HepG2 (cell line): ENCODE results near the gene VGLL4. TPM values are rescaled to one million over a fixed set of nuclear protein-coding genes. Genes with fewer than 3 reads are reported as not detected.

Experiments
- ATAC-seq: fragments of 200-7000 bp; cut with Tn5 transposase; 3 replicates; pipeline ENCODE4 v1.9.1; 2020; ENCODE audit warnings: mild to moderate bottlenecking, moderate library complexity
- BruUV-seq: library from RNA; stranded (reverse); fragments of 400-500 nt; replicated peaks from 2 replicates; lab custom pipeline; 2021; lab: Mats Ljungman, UMichigan
- CTCF ChIA-PET: fragments of 300-600 bp; formaldehyde crosslinking; extraction: SDS; loops from one replicate; lab custom pipeline; 2021; ENCODE audit warnings: low total read pairs, inconsistent platforms, low intra/inter-chr PET ratio; lab: Yijun Ruan, JAX
- POLR2A ChIA-PET: fragments of 350-600 bp; sonication (Branson Sonifier 250); formaldehyde crosslinking; loops from one replicate; lab custom pipeline; 2020; ENCODE audit warnings: antibody characterized with exemption, inconsistent platforms; lab: Yijun Ruan, JAX
- DNase-seq: peaks from one replicate; pipeline ENCODE4 v3.0.0-alpha.2; 2015; ENCODE audit warnings: low spot score
- FAIRE-seq: peaks from 3 replicates; lab custom pipeline; 2011; peaks lifted over from hg19 to GRCh38; lab: Jason Lieb, UNC
- H2AFZ ChIP-seq: one replicate; pipeline ENCODE4 v1.6.1; 2011; ENCODE audit warnings: low read length, inconsistent platforms
- H3K27ac ChIP-seq: fragments of 300-600 bp; 3 replicates; pipeline ENCODE4 v1.8.0; 2011; ENCODE audit warnings: mixed run types, mild to moderate bottlenecking, mixed read lengths, low read length, inconsistent platforms; ENCODE audit not compliant: insufficient read depth; ENCODE audit errors: extremely low read length
- H3K27me3 ChIP-seq, 2 experiments: fragments of 200-600 bp in 1 of 2; 2 replicates in 1 of 2; 3 replicates in 1 of 2; pipeline versions ENCODE4 v1.6.0 to v1.8.0; 2011; ENCODE audit warnings: low read length in 2 of 2, mild to moderate bottlenecking in 2 of 2, moderate library complexity in 2 of 2, inconsistent platforms in 1 of 2; ENCODE audit not compliant: insufficient read depth in 2 of 2, control insufficient read depth in 1 of 2
- H3K36me3 ChIP-seq, 2 experiments: fragments of 200-600 bp in 1 of 2; replicated peaks in 1 of 2; 2 replicates in 1 of 2; 3 replicates in 1 of 2; pipeline versions ENCODE4 v1.5.1 to v1.8.0; 2011; ENCODE audit warnings: low read length in 2 of 2, inconsistent platforms in 1 of 2; ENCODE audit not compliant: insufficient read depth in 2 of 2, control insufficient read depth in 1 of 2
- H3K4me1 ChIP-seq: 2 replicates; pipeline ENCODE4 v1.5.1; 2012; ENCODE audit warnings: low read length, inconsistent platforms; ENCODE audit not compliant: insufficient read depth
- H3K4me2 ChIP-seq: 2 replicates; pipeline ENCODE4 v1.6.0; 2011; ENCODE audit warnings: low read depth, low read length, inconsistent platforms
- H3K4me3 ChIP-seq, 3 experiments: fragments of 200-600 bp in 1 of 3; sonication (generic), shearing (Covaris generic) in 1 of 3; replicated peaks in 1 of 3; 2 replicates each; pipeline ENCODE4 v1.5.1; 2011 to 2016; ENCODE audit warnings: low read length in 3 of 3, inconsistent platforms in 2 of 3, low read depth in 2 of 3, mild to moderate bottlenecking in 2 of 3, control low read depth in 1 of 3, mixed read lengths in 1 of 3; ENCODE audit not compliant: insufficient read depth in 1 of 3
- H3K79me2 ChIP-seq: one replicate; pipeline ENCODE4 v1.6.1; 2011; ENCODE audit warnings: low read length, inconsistent platforms; ENCODE audit not compliant: insufficient read depth
- H3K9ac ChIP-seq: 2 replicates; pipeline ENCODE4 v1.6.0; 2011; ENCODE audit warnings: mild to moderate bottlenecking, low read depth, low read length, inconsistent platforms; ENCODE audit not compliant: insufficient read depth
- H3K9me3 ChIP-seq: 2 replicates; pipeline ENCODE4 v1.5.1; 2012; ENCODE audit warnings: mild to moderate bottlenecking, low read length
- H4K20me1 ChIP-seq: 2 replicates; pipeline ENCODE4 v1.6.0; 2011; ENCODE audit warnings: inconsistent platforms, mild to moderate bottlenecking, low read length, moderate library complexity; ENCODE audit not compliant: insufficient read depth
- HMG20B ChIP-seq: conservative IDR thresholded peaks from 2 replicates; pipeline ENCODE4 v1.6.1; 2016; ENCODE audit warnings: missing genetic modification reagents, missing compliant biosample characterization
- IRF9 ChIP-seq: sonication (generic); formaldehyde crosslinking; IDR thresholded peaks from 2 replicates; pipeline ENCODE4 v1.8.0; 2022; ENCODE audit warnings: missing genetic modification reagents, mild to moderate bottlenecking, borderline replicate concordance
- MBNL3 ChIP-seq: fragments of 250-450 bp; sonication (Bioruptor Pico); conservative IDR thresholded peaks from 2 replicates; pipeline ENCODE4 v1.8.0; 2022; ENCODE audit warnings: mild to moderate bottlenecking, inconsistent platforms
- MXD4 ChIP-seq: IDR thresholded peaks from 2 replicates; pipeline ENCODE4 v1.6.1; 2016; ENCODE audit warnings: mild to moderate bottlenecking, missing biosample characterization, missing genetic modification reagents
- RBAK ChIP-seq: sonication (generic); formaldehyde crosslinking; IDR thresholded peaks from 2 replicates; pipeline ENCODE4 v1.5.1; 2020; ENCODE audit warnings: mild to moderate bottlenecking, missing genetic modification reagents
- SP5 ChIP-seq: IDR thresholded peaks from 2 replicates; pipeline ENCODE4 v1.6.1; 2016; ENCODE audit warnings: low read depth, borderline replicate concordance
- ZNF276 ChIP-seq: sonication (generic); formaldehyde crosslinking; IDR thresholded peaks from 2 replicates; pipeline ENCODE4 v1.4.0; 2020; ENCODE audit warnings: mild to moderate bottlenecking, low read depth, missing genetic modification reagents
- ZNF292 ChIP-seq: sonication (generic); formaldehyde crosslinking; IDR thresholded peaks from 2 replicates; pipeline ENCODE4 v1.8.1; 2022; ENCODE audit warnings: mild to moderate bottlenecking, low read depth, missing genetic modification reagents, borderline replicate concordance
- ZNF75D ChIP-seq: sonication (generic); formaldehyde crosslinking; IDR thresholded peaks from 2 replicates; pipeline ENCODE4 v1.8.1; 2023; ENCODE audit warnings: missing genetic modification reagents, mild to moderate bottlenecking, borderline replicate concordance
- ZSCAN29 ChIP-seq: sonication (generic); formaldehyde crosslinking; conservative IDR thresholded peaks from 2 replicates; pipeline ENCODE4 v1.4.0; 2020; ENCODE audit warnings: mild to moderate bottlenecking, missing genetic modification reagents
- WGBS: methylation state at CpG from one replicate; pipeline ENCODE4 v1.1.6; 2017; ENCODE audit warnings: low lambda C conversion rate; 5-methylcytosine and 5-hydroxymethylcytosine counted together
- in situ Hi-C: cut with HindIII; loops from 2 replicates; pipeline ENCODE4 v1.10.0; 2017; ENCODE audit warnings: low pct_unique_long_range_greater_than_20kb; ENCODE audit not compliant: extremely low pct_ligation_motif_present
- intact Hi-C: fragments of 100-400 bp; cut with micrococcal nuclease; formaldehyde crosslinking; loops from one replicate; pipeline ENCODE4 v1.10.0; 2022; ENCODE audit not compliant: unreplicated experiment
- polyA plus RNA-seq, 8 experiments: library from polyadenylated mRNA; depleted of rRNA in 3 of 8; stranded (reverse) in 7 of 8; unstranded in 1 of 8; fragments of >200 nt; fragmentation: Illumina TruSeq in 4 of 8; extraction: Trizol in 4 of 8; gene quantifications; 2 replicates each; pipeline versions ENCODE4 v1.2.1 to v1.2.3, GENCODE V29; 2011 to 2016; ENCODE audit warnings: low read depth in 4 of 8, missing spikeins in 1 of 8, mixed read lengths in 1 of 8; ENCODE audit not compliant: insufficient read depth in 1 of 8
- total RNA-seq, 5 experiments: library from RNA; depleted of rRNA; stranded (reverse); fragments of >200 nt; fragmentation: Illumina TruSeq; extraction: Trizol; gene quantifications; 2 replicates each; pipeline ENCODE4 v1.2.3, GENCODE V29; 2016; ENCODE audit warnings: low read depth in 1 of 5
- TF ChIP-seq, protein P1 (sequence below): sonication (generic); formaldehyde crosslinking; IDR thresholded peaks from 2 replicates; pipeline ENCODE4 v1.4.0; 2020; ENCODE audit warnings: mild to moderate bottlenecking, missing genetic modification reagents
- TF ChIP-seq, protein P2 (sequence below): sonication (generic); formaldehyde crosslinking; IDR thresholded peaks from 2 replicates; pipeline ENCODE4 v1.5.1; 2020; ENCODE audit warnings: missing genetic modification reagents, mild to moderate bottlenecking, borderline replicate concordance

The VGLL4 gene
- total and polyA plus RNA-seq, 2 of the 13 experiments (the other 11 are each of a cell fraction or from before 2014, with no cell fraction given) = 23.2 to 39.0 TPM

GRCh38 chr3:11539218-11539617, 104.5 kb downstream of the VGLL4 start:
- POLR2A ChIA-PET = no interaction called here
- intact Hi-C loops = no loop called here

DNA sequence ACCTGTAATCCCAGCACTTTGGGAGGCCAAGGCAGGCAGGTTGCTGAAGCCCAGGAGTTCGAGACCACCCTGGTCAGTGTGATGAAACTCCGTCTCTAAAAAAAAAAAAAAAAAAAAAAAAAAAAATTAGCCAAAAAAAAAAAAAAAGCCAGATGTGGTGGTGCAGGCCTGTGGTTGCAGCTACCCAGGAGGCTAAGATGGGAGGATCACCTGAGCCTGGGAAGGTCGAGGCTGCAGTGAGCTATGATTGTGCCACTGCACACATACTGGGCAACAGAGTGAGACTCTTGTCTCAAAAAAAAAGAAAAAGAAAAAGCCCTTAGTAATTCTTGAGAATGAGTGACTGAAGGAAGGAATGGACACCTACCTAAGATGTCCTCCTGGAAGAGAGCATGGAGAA, 105.1 kb downstream of the VGLL4 start:
- Histone ChIP-seq H3K36me3 (no peaks in the 10 kb centered on the region), H3K27me3 (no peaks in the 10 kb centered on the region), H3K4me3 (no peak overlapping the region), H4K20me1 (no peaks in the 10 kb centered on the region), H3K4me2 (no peak overlapping the region), H3K4me1 (peaks cover 16% of the 10 kb centered on the region), H3K27ac (no peak overlapping the region), H3K79me2 (no peaks in the 10 kb centered on the region), H3K9ac (no peak overlapping the region), H2AFZ (no peak overlapping the region), H3K9me3 (no peaks in the 10 kb centered on the region)
- ATAC-seq (no peak), FAIRE-seq (no peak), DNase-seq (no peak)
- CTCF ChIA-PET = no interaction called here
- in situ Hi-C loops = loop anchor here (5.0 kb wide), 1 partner anchor 156 kb away; no protein-coding TSS in a partner anchor
- no TSS peak for BruUV-seq
- intact Hi-C loops = no loop called here
- POLR2A ChIA-PET = no interaction called here
- WGBS = 84% methylated on average over 3 of the region's 3 CpGs
- TF ChIP-seq ZNF75D (CRISPR knock-in tag) = no peak
- no peak for TF ChIP-seq ZNF292 (CRISPR knock-in tag)
- no peak for TF ChIP-seq ZSCAN29 (CRISPR knock-in tag)
- TF ChIP-seq RBAK (CRISPR knock-in tag) = no peak
- TF ChIP-seq, protein P1, sequence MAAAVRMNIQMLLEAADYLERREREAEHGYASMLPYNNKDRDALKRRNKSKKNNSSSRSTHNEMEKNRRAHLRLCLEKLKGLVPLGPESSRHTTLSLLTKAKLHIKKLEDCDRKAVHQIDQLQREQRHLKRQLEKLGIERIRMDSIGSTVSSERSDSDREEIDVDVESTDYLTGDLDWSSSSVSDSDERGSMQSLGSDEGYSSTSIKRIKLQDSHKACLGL (CRISPR knock-in tag) = no peak
- TF ChIP-seq, protein P2, sequence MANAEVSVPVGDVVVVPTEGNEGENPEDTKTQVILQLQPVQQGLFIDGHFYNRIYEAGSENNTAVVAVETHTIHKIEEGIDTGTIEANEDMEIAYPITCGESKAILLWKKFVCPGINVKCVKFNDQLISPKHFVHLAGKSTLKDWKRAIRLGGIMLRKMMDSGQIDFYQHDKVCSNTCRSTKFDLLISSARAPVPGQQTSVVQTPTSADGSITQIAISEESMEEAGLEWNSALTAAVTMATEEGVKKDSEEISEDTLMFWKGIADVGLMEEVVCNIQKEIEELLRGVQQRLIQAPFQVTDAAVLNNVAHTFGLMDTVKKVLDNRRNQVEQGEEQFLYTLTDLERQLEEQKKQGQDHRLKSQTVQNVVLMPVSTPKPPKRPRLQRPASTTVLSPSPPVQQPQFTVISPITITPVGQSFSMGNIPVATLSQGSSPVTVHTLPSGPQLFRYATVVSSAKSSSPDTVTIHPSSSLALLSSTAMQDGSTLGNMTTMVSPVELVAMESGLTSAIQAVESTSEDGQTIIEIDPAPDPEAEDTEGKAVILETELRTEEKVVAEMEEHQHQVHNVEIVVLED (CRISPR knock-in tag) = no peak
- no peak for TF ChIP-seq HMG20B (CRISPR knock-in tag)
- no peak for TF ChIP-seq MBNL3 (CRISPR knock-in tag)
- TF ChIP-seq SP5 (CRISPR knock-in tag) = no peak
- TF ChIP-seq IRF9 = no peak

More at GRCh38 chr3:11539218-11539617, 104.5 kb downstream of the VGLL4 start:
- H3K9me3 ChIP-seq = no peaks in the 10 kb centered on the region
- in situ Hi-C loops = loop anchor here (5.0 kb wide), 1 partner anchor 157 kb away; no protein-coding TSS in a partner anchor
- ATAC-seq (no peak), FAIRE-seq (no peak), DNase-seq (no peak)
- TF ChIP-seq ZNF276 (CRISPR knock-in tag) (no peak), MXD4 (CRISPR knock-in tag) (no peak)
- no peak overlapping the region for H2AFZ ChIP-seq
- no peaks in the 10 kb centered on the region for H4K20me1 ChIP-seq
- no peaks in the 10 kb centered on the region for H3K79me2 ChIP-seq
- BruUV-seq = no TSS peak
- 97% methylated on average over 5 of the region's 5 CpGs for WGBS
- no peaks in the 10 kb centered on the region for H3K36me3 ChIP-seq
- no peak overlapping the region for H3K4me2 ChIP-seq
- H3K27ac ChIP-seq = no peak overlapping the region
- H3K27me3 ChIP-seq = no peaks in the 10 kb centered on the region
- no peak overlapping the region for H3K4me3 ChIP-seq
- CTCF ChIA-PET = no interaction called here
- H3K4me1 ChIP-seq = peaks cover 21% of the 10 kb centered on the region
- no peak overlapping the region for H3K9ac ChIP-seq
